ENCODE measurements around the gene ADGRD2. TPM values are rescaled to one million over a fixed set of nuclear protein-coding genes. Genes with fewer than 3 reads are reported as not detected.

ADGRD2 gene
- total RNA-seq, 4 donors from 2014 or later: not detected

- WGBS, 2 donors: 57 to 61% methylated on average over 10 of the region's 10 CpGs
- H3K4me3 ChIP-seq: no peak overlapping the region
- peaks cover 0 to 51% of the 10 kb centered on the region in 2 donors for H3K27me3 ChIP-seq
- no peak overlapping the region for H3K27ac ChIP-seq
- DNase-seq (ENCODE audit: low spot score in 2 of 2): no peak
- H3K4me1 ChIP-seq: peaks cover 0 to 12% (median 0%) of the 10 kb centered on the region in 4 donors
- no peaks in the 10 kb centered on the region for H3K36me3 ChIP-seq
- TF ChIP-seq POLR2A (IDR thresholded peaks at IDR 0.05) (no peak), CTCF (IDR thresholded peaks at IDR 0.05) (no peak), EP300 (IDR thresholded peaks at IDR 0.05) (no peak)
- no peaks in the 10 kb centered on the region for H3K9me3 ChIP-seq
These were observed 23.1 kb downstream of the ADGRD2 start for GRCh38 chr9:124473310-124473709.

- no peaks in the 10 kb centered on the region for H3K36me3 ChIP-seq
- no peak for DNase-seq (ENCODE audit: low spot score in 2 of 2)
- H3K27ac ChIP-seq: no peak overlapping the region
- WGBS, 2 donors: 66 to 70% methylated on average over 4 of the region's 4 CpGs
- H3K4me3 ChIP-seq: no peak overlapping the region
- no peaks in the 10 kb centered on the region for H3K9me3 ChIP-seq
- no peak for TF ChIP-seq POLR2A (IDR thresholded peaks at IDR 0.05)
- no peak for TF ChIP-seq CTCF (IDR thresholded peaks at IDR 0.05)
- TF ChIP-seq EP300 (IDR thresholded peaks at IDR 0.05): no peak
- peaks cover 0 to 12% (median 0%) of the 10 kb centered on the region in 4 donors for H3K4me1 ChIP-seq
- peaks cover 0 to 60% of the 10 kb centered on the region in 2 donors for H3K27me3 ChIP-seq
These were observed 23.9 kb downstream of the ADGRD2 start for GRCh38 chr9:124474151-124474550.

DNA sequence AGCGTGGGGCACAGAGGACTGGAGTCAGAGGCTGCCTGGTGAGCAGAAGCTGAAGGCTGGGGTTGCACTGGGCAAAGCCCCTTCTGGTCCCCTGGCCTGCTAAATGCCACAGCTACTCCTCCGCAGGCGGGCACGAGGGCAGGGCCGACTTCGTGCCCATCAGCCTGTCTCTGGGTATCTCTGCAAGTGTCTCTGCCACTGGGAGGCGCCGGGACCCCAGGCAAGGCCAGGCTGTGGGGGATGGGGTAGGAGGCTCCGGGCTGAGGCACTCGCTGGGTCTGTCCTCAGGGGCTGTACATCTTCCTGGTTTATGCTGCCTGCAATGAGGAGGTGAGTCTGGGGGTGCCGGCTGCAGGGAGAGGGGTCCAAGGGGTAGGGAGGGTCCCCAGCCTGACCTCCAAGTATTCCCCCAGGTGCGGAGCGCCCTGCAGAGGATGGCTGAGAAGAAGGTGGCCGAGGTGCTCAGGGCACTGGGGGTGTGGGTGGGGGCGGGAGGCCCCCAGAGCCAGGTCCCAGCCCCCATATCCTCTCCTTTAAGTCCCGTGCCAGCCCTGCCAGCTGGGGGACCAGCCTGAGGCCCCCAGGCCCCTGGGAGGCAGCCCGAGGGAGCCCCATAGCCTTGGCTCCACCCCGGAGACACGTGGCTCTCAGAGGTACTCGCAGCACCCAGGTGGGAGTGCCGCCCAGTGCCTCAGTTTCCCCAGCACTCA lies 25.1 kb downstream of the ADGRD2 start:
- WGBS, 2 donors: 61 to 74% methylated on average over 17 to 19 of the region's 21 CpGs
- TF ChIP-seq EP300 (IDR thresholded peaks at IDR 0.05) (no peak), POLR2A (IDR thresholded peaks at IDR 0.05) (no peak), CTCF (IDR thresholded peaks at IDR 0.05) (no peak)
- no peak for DNase-seq (ENCODE audit: low spot score in 2 of 2)
- H3K27ac ChIP-seq: no peak overlapping the region
- no peaks in the 10 kb centered on the region for H3K36me3 ChIP-seq
- H3K4me3 ChIP-seq: no peak overlapping the region
- H3K9me3 ChIP-seq: no peaks in the 10 kb centered on the region
- peaks cover 0 to 71% of the 10 kb centered on the region in 2 donors for H3K27me3 ChIP-seq
- H3K4me1 ChIP-seq: peaks cover 0 to 12% (median 0%) of the 10 kb centered on the region in 4 donors

- Histone ChIP-seq H3K4me1 (peaks cover 0 to 12% (median 0%) of the 10 kb centered on the region in 4 donors), H3K36me3 (no peaks in the 10 kb centered on the region), H3K9me3 (no peaks in the 10 kb centered on the region), H3K4me3 (no peak overlapping the region), H3K27ac (no peak overlapping the region), H3K27me3 (peaks cover 0 to 79% of the 10 kb centered on the region in 2 donors)
- TF ChIP-seq POLR2A (IDR thresholded peaks at IDR 0.05): no peak
- no peak for TF ChIP-seq CTCF (IDR thresholded peaks at IDR 0.05)
- no peak for TF ChIP-seq EP300 (IDR thresholded peaks at IDR 0.05)
- 62 to 63% methylated on average over 13 to 14 of the region's 14 CpGs for WGBS, 2 donors
- DNase-seq (ENCODE audit: low spot score in 2 of 2): no peak
These were observed 25.8 kb downstream of the ADGRD2 start for GRCh38 chr9:124475868-124476690.

- peaks cover 0 to 12% (median 0%) of the 10 kb centered on the region in 4 donors for H3K4me1 ChIP-seq
- H3K4me3 ChIP-seq: peak overlapping the region in 1 of 4 donors; percentile 14
- 29 to 57% methylated on average over 7 to 11 of the region's 19 CpGs for WGBS, 2 donors
- no peak for TF ChIP-seq POLR2A (IDR thresholded peaks at IDR 0.05)
- no peak for TF ChIP-seq EP300 (IDR thresholded peaks at IDR 0.05)
- no peak for TF ChIP-seq CTCF (IDR thresholded peaks at IDR 0.05)
- no peaks in the 10 kb centered on the region for H3K36me3 ChIP-seq
- H3K27ac ChIP-seq: no peak overlapping the region
- DNase-seq (ENCODE audit: low spot score in 2 of 2): no peak
- H3K9me3 ChIP-seq: no peaks in the 10 kb centered on the region
- peaks cover 0 to 80% of the 10 kb centered on the region in 2 donors for H3K27me3 ChIP-seq
These were observed 27.0 kb downstream of the ADGRD2 start for GRCh38 chr9:124477211-124477647.

Measured in tibial nerve (tissue), 4 donors.